Globus pallidus (tissue), 1 donor: ENCODE measurements around the gene RNF212B.

ENCODE experiments used
- DNase-seq: peaks from one replicate; pipeline ENCODE4 v3.0.0-alpha.2; 2015; ENCODE audit warnings: low spot score

RNF212B gene

GRCh38 chr14:23296012-23296777, 58.5 kb downstream of the RNF212B start:
- no peak for DNase-seq

- no peak for DNase-seq
Measured at GRCh38 chr14:23297096-23297495, 59.4 kb downstream of the RNF212B start.

GRCh38 chr14:23297611-23298277, 60.0 kb downstream of the RNF212B start:
- no peak for DNase-seq

GRCh38 chr14:23299211-23299957, 61.6 kb downstream of the RNF212B start:
- DNase-seq: peak; percentile 76

- DNase-seq: no peak
Measured at GRCh38 chr14:23299986-23300686, 62.4 kb downstream of the RNF212B start.

GRCh38 chr14:23300687-23301223, 63.0 kb downstream of the RNF212B start:
- DNase-seq: no peak

GRCh38 chr14:23301288-23301968, 63.7 kb downstream of the RNF212B start:
- DNase-seq: peak; percentile 99

- DNase-seq: no peak
Measured at GRCh38 chr14:23301969-23302289, 64.2 kb downstream of the RNF212B start.

GRCh38 chr14:23302290-23303225, 64.8 kb downstream of the RNF212B start, which contains the start of gene PPP1R3E:
TSS of gene PPP1R3E (minus strand) at chr14:23302859. CDS start at chr14:23302576, 283 bp downstream.
- peak; percentile 61 for DNase-seq

- DNase-seq: peak; percentile 93
Measured at GRCh38 chr14:23306412-23307145, 68.8 kb downstream of the RNF212B start, which contains the start of gene BCL2L2. TSS of gene BCL2L2 (plus strand) at chr14:23306833. CDS start at chr14:23307768, 935 bp downstream.

- no peak for DNase-seq
Measured at GRCh38 chr14:23307146-23307530, 69.4 kb downstream of the RNF212B start.

GRCh38 chr14:23307687-23308644, 70.2 kb downstream of the RNF212B start:
- no peak for DNase-seq

GRCh38 chr14:23308721-23309445, 71.1 kb downstream of the RNF212B start:
- no peak for DNase-seq

- no peak for DNase-seq
Measured at GRCh38 chr14:23310546-23310945, 72.8 kb downstream of the RNF212B start.

- DNase-seq: no peak
Measured at GRCh38 chr14:23316300-23316699, 78.6 kb downstream of the RNF212B start.

- DNase-seq: no peak
Measured at GRCh38 chr14:23319746-23320583, 82.2 kb downstream of the RNF212B start.
